GM13977 (cell line): ENCODE measurements around the gene HS2ST1.

Source experiments
- DNase-seq: peaks from one replicate; pipeline ENCODE4 v3.0.0; 2012; ENCODE audit warnings: low spot score
- CTCF ChIP-seq: IDR thresholded peaks from 2 replicates; pipeline ENCODE4 v1.5.1; 2012; ENCODE audit warnings: mild to moderate bottlenecking, control low read depth; ENCODE audit not compliant: insufficient read depth; ENCODE audit errors: extremely low read depth, missing control alignments
- in situ Hi-C: fragments of 300-500 bp; cut with MboI; formaldehyde crosslinking; loops from one replicate; pipeline ENCODE4 v1.12.0; 2022; ENCODE audit warnings: low sequenced_read_pairs, low pct_unique_long_range_greater_than_20kb, mixed read lengths, inconsistent platforms; ENCODE audit not compliant: unreplicated experiment

HS2ST1 gene

GRCh38 chr1:87155648-87156047 is 241.2 kb downstream of the HS2ST1 start:
- in situ Hi-C loops, result no loop called here
- no peak for TF ChIP-seq CTCF
- DNase-seq, result no peak

- no peak for DNase-seq
- TF ChIP-seq CTCF, result no peak
- in situ Hi-C loops, result no loop called here
Measured at GRCh38 chr1:87156124-87156523, 241.7 kb downstream of the HS2ST1 start.

- DNase-seq, result no peak
- no peak for TF ChIP-seq CTCF
- in situ Hi-C loops, result no loop called here
Measured at GRCh38 chr1:87159378-87159915, 245.0 kb downstream of the HS2ST1 start.
